Measurements from ENCODE around the gene CRACR2A. TPM values are rescaled to one million over a fixed set of nuclear protein-coding genes. Genes with fewer than 3 reads are reported as not detected.

Gene CRACR2A, protein sequence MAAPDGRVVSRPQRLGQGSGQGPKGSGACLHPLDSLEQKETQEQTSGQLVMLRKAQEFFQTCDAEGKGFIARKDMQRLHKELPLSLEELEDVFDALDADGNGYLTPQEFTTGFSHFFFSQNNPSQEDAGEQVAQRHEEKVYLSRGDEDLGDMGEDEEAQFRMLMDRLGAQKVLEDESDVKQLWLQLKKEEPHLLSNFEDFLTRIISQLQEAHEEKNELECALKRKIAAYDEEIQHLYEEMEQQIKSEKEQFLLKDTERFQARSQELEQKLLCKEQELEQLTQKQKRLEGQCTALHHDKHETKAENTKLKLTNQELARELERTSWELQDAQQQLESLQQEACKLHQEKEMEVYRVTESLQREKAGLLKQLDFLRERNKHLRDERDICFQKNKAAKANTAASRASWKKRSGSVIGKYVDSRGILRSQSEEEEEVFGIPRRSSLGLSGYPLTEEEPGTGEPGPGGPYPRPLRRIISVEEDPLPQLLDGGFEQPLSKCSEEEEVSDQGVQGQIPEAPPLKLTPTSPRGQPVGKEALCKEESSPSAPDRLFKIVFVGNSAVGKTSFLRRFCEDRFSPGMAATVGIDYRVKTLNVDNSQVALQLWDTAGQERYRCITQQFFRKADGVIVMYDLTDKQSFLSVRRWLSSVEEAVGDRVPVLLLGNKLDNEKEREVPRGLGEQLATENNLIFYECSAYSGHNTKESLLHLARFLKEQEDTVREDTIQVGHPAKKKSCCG
- total RNA-seq (2016; rRNA removed; fragmentation: Illumina TruSeq; extraction: Trizol) (0.20 TPM in 1 of 2 replicates, not detected in the other), polyA plus RNA-seq (2011; rRNA removed) (0.09 and 0.16 TPM in 2 replicates), polyA minus RNA-seq (2011; rRNA and poly(A)+ RNA removed; ENCODE audit: low replicate concordance) (0.10 TPM in 1 of 2 replicates, not detected in the other), Bru-seq, nascent RNA (percentile 21 among the genes with signal in this experiment), BruChase-seq, experiment 1, labeled RNA remaining after a 6-hour chase (percentile 20 among the genes with signal in this experiment), BruChase-seq, experiment 2, labeled RNA remaining after a 2-hour chase (percentile 27 among the genes with signal in this experiment)
- not detected in 2 replicates for total RNA-seq (2016; cell fraction: cytosol; rRNA removed; fragmentation: Illumina TruSeq; extraction: Trizol; ENCODE audit: low read depth)
- 0.09 and 0.12 TPM in 2 replicates for total RNA-seq (2016; cell fraction: insoluble cytoplasmic fraction; rRNA removed; fragmentation: Illumina TruSeq; extraction: Trizol)
- total RNA-seq (2016; cell fraction: membrane; rRNA removed; fragmentation: Illumina TruSeq; extraction: Trizol) = not detected in 2 replicates
- total RNA-seq (2016; cell fraction: nucleus; rRNA removed; fragmentation: Illumina TruSeq; extraction: Trizol) = 0.40 and 0.47 TPM in 2 replicates
- 0.03 and 0.04 TPM in 2 replicates for polyA plus RNA-seq (2011; cell fraction: cytosol; rRNA removed)
- 0.17 and 0.29 TPM in 2 replicates for polyA plus RNA-seq (2011; cell fraction: nucleus; rRNA removed)
- 0.19 and 0.21 TPM in 2 replicates for polyA plus RNA-seq (2012)
- polyA plus RNA-seq (2016; cell fraction: cytosol; fragmentation: Illumina TruSeq; extraction: Trizol; ENCODE audit: low read depth) = not detected in 2 replicates
- not detected in 2 replicates for polyA plus RNA-seq (2016; cell fraction: insoluble cytoplasmic fraction; fragmentation: Illumina TruSeq; extraction: Trizol; ENCODE audit: low read depth)
- polyA plus RNA-seq (2016; cell fraction: membrane; fragmentation: Illumina TruSeq; extraction: Trizol; ENCODE audit: low read depth) = not detected in 2 replicates
- polyA plus RNA-seq (2016; cell fraction: nucleus; fragmentation: Illumina TruSeq; extraction: Trizol; ENCODE audit: insufficient read depth, low read depth) = 0.55 TPM in 1 of 2 replicates, not detected in the other
- not detected in 2 replicates for polyA minus RNA-seq (2011; cell fraction: cytosol; rRNA and poly(A)+ RNA removed)
- polyA minus RNA-seq (2011; cell fraction: nucleus; rRNA and poly(A)+ RNA removed) = 0.64 and 0.75 TPM in 2 replicates
- long read RNA-seq, experiment 1 = 0 reads
- long read RNA-seq, experiment 2 = 0 reads

DNA sequence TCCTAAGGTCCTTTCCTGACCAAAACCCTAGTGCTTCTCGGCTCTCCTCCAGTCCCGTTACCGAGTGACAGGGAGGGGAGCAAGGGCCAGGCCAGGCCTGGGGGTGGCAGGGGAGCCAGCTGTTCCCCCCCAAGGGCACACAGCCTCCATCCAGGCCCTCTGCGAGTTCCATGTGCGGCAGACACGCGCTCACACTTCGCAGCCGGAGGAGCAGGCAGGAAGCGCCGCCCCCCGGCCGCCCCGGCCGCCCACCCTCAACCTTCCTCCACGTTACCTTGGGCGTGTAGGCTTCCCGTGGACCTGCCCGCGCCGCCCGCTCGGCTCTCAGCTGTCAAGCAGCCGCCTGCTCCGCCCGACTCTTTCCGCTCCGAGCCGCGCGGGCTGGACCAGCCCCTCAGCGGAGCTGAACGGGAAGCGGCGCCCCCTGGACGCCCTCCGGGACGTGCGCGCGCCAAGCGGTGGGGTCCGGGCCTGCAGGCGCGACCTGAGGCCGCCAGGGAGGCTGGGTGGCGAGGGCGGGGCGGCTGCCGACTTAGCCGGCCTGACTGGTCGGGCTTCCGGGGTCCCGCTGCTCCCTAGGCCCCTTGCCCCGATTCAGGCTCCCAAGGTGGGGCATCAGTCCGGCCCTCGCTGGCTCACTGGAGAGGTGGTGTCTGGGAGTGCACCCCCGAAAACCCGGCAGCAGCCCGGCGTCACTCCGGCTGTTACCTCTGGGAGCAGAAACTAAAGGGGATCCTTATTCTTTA, at the start of gene CRACR2A:
TSS of gene CRACR2A (minus strand) at position 369 of the 746 bp plus-strand sequence. CDS start 56,110 bp downstream, outside the sequence.
- no peaks in the 10 kb centered on the region for H4K20me1 ChIP-seq (ENCODE audit: insufficient read depth, low read length)
- H2AFZ ChIP-seq (ENCODE audit: low read length) = no peak within 1 kb of the TSS
- H3K27me3 ChIP-seq (ENCODE audit: control insufficient read depth in 1 of 2, insufficient read depth in 2 of 2, low read length in 2 of 2) = no peaks in the 10 kb centered on the region
- H3K9ac ChIP-seq (ENCODE audit: insufficient read depth, low read depth, low read length) = no peak within 1 kb of the TSS
- intact Hi-C loops (cut with micrococcal nuclease; ENCODE audit: unreplicated experiment) = no loop called here
- TF ChIP-seq ZNF292 (CRISPR knock-in tag; IDR thresholded peaks at IDR 0.05; ENCODE audit: borderline replicate concordance, low read depth) (no peak), HHEX (CRISPR knock-in tag; IDR thresholded peaks at IDR 0.05) (no peak), ZNF790 (CRISPR knock-in tag; IDR thresholded peaks at IDR 0.05; ENCODE audit: borderline replicate concordance) (no peak), RBM39 (IDR thresholded peaks at IDR 0.05; ENCODE audit: low read depth, low read length, poor library complexity, severe bottlenecking) (no peak), ZNF558 (CRISPR knock-in tag; IDR thresholded peaks at IDR 0.05; ENCODE audit: borderline replicate concordance) (no peak), NFYB (CRISPR knock-in tag; IDR thresholded peaks at IDR 0.05) (no peak), ZNF598 (CRISPR knock-in tag; IDR thresholded peaks at IDR 0.05; ENCODE audit: borderline replicate concordance) (no peak), ZSCAN25 (CRISPR knock-in tag; IDR thresholded peaks at IDR 0.05) (no peak), GPN1 (CRISPR knock-in tag; IDR thresholded peaks at IDR 0.05; ENCODE audit: borderline replicate concordance) (no peak)
- TF ChIP-seq, protein P1, sequence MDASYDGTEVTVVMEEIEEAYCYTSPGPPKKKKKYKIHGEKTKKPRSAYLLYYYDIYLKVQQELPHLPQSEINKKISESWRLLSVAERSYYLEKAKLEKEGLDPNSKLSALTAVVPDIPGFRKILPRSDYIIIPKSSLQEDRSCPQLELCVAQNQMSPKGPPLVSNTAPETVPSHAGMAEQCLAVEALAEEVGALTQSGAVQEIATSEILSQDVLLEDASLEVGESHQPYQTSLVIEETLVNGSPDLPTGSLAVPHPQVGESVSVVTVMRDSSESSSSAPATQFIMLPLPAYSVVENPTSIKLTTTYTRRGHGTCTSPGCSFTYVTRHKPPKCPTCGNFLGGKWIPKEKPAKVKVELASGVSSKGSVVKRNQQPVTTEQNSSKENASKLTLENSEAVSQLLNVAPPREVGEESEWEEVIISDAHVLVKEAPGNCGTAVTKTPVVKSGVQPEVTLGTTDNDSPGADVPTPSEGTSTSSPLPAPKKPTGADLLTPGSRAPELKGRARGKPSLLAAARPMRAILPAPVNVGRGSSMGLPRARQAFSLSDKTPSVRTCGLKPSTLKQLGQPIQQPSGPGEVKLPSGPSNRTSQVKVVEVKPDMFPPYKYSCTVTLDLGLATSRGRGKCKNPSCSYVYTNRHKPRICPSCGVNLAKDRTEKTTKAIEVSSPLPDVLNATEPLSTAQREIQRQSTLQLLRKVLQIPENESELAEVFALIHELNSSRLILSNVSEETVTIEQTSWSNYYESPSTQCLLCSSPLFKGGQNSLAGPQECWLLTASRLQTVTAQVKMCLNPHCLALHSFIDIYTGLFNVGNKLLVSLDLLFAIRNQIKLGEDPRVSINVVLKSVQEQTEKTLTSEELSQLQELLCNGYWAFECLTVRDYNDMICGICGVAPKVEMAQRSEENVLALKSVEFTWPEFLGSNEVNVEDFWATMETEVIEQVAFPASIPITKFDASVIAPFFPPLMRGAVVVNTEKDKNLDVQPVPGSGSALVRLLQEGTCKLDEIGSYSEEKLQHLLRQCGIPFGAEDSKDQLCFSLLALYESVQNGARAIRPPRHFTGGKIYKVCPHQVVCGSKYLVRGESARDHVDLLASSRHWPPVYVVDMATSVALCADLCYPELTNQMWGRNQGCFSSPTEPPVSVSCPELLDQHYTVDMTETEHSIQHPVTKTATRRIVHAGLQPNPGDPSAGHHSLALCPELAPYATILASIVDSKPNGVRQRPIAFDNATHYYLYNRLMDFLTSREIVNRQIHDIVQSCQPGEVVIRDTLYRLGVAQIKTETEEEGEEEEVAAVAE (CRISPR knock-in tag; IDR thresholded peaks at IDR 0.05; ENCODE audit: borderline replicate concordance) = no peak
- in situ Hi-C loops (cut with HindIII; ENCODE audit: extremely low pct_ligation_motif_present, low pct_unique_long_range_greater_than_20kb) = no loop called here
- ChIA-PET POLR2A (no interaction called here), CTCF (ENCODE audit: low intra/inter-chr PET ratio, low total read pairs) (no interaction called here)
- no peak for DNase-seq (ENCODE audit: low spot score)
- peaks cover 18% of the 10 kb centered on the region for H3K4me1 ChIP-seq (ENCODE audit: insufficient read depth, low read length)
- no peaks in the 10 kb centered on the region for H3K36me3 ChIP-seq (replicated peaks in 1 of 2; ENCODE audit: control insufficient read depth in 1 of 2, insufficient read depth in 2 of 2, low read length in 2 of 2)
- BruUV-seq (replicated peaks) = no TSS peak
- no peak for FAIRE-seq
- no peak for ATAC-seq
- WGBS (ENCODE audit: low lambda C conversion rate) = 94% methylated on average over 44 of the region's 62 CpGs
- no peaks in the 10 kb centered on the region for H3K9me3 ChIP-seq (ENCODE audit: low read length)
- no peak within 1 kb of the TSS; a peak in 1 of 6 replicates for H3K4me3 ChIP-seq (replicated peaks in 1 of 3; ENCODE audit: insufficient read depth in 1 of 3, low read depth in 2 of 3, low read length in 3 of 3)
- no peak within 1 kb of the TSS for H3K4me2 ChIP-seq (ENCODE audit: low read depth, low read length)
- no peak within 1 kb of the TSS for H3K27ac ChIP-seq (ENCODE audit: extremely low read length, insufficient read depth, low read length)
- no peaks in the 10 kb centered on the region for H3K79me2 ChIP-seq (ENCODE audit: insufficient read depth, low read length)

Measured in HepG2 (cell line).